HG03103 (cell line): ENCODE measurements around the gene ARHGAP6.

Source experiments
- ATAC-seq: cut with Tn5 transposase; IDR thresholded peaks from one replicate; pipeline ENCODE4 v1.9.1; 2021; ENCODE audit warnings: low read depth; ENCODE audit not compliant: unreplicated experiment

The ARHGAP6 gene

GRCh38 chrX:11407331-11408108 is 258.2 kb downstream of the ARHGAP6 start:
- no peak for ATAC-seq

DNA sequence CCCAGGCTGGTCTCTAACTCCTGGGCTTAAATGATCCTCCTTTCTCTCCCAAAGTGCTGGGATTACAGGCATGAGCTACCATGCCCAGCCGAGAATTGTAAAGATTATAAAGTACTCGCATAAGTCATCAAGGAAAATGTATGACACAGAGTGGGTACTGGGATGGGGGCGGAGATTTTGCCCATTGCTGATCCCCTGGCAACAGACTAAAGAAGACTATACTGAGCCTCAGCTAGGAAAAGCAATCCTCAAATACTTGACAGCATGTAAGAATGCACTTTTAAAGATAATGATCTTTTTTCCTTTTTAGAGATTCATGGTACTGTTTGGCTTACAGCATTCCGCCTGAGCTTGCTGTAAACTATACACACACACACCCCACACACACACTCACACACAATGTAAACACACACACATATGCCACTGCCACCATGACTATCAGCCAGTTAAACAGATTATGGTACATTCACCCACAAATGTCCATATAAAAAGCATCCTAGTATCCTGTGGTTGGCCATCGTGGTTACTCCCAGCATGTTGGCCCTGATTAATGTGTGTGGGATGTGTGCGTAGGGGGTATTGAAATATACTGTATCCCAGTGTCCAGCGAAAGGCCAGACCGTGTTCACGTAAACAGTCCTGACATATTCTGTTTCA is 259.5 kb downstream of the ARHGAP6 start:
- no peak for ATAC-seq

- ATAC-seq = no peak
These were observed 262.1 kb downstream of the ARHGAP6 start for GRCh38 chrX:11403631-11404030.

GRCh38 chrX:11401966-11402365 is 263.8 kb downstream of the ARHGAP6 start:
- ATAC-seq = no peak

GRCh38 chrX:11399489-11400094 is 266.1 kb downstream of the ARHGAP6 start:
- no peak for ATAC-seq

DNA sequence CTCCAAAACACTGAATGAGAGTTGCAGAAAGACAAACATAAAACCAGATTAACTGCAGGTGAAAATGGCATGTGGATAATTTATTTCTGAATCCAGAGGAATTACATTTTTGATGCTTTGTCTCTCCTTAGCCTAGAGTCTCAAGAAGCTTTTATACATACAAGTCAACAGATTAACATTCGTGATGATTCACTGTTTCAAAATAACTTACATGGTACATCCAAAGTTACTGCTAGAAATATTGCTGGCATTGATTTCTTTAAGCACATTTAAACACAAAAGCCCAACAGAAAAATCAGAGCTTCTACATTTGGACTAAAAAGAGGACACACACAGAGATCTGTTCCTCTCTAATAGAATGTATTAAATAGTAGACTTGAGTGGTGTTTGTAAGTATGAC is 266.9 kb downstream of the ARHGAP6 start:
- no peak for ATAC-seq

GRCh38 chrX:11398139-11398538 is 267.6 kb downstream of the ARHGAP6 start:
- no peak for ATAC-seq

DNA sequence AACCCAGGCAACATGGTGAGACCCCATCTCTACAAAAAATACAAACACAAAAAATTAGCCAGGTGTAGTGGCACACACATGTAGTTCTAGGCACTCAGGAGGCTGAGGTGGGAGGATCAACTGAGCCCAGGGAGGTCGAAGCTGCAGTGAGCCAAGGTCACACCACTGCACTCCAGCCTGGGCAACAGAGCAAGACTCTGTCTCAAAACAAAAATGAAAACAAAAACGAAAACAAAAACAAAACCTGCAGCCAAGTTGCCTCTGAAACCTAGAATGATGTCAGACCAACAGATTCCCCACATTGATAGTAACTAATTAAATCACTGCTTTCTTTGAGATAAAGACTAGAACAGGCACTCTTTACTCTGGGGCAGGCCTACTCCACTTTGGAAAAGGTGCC is 268.0 kb downstream of the ARHGAP6 start:
- no peak for ATAC-seq

GRCh38 chrX:11395859-11396258 is 269.9 kb downstream of the ARHGAP6 start:
- no peak for ATAC-seq

GRCh38 chrX:11393949-11394654 is 271.6 kb downstream of the ARHGAP6 start:
- no peak for ATAC-seq

DNA sequence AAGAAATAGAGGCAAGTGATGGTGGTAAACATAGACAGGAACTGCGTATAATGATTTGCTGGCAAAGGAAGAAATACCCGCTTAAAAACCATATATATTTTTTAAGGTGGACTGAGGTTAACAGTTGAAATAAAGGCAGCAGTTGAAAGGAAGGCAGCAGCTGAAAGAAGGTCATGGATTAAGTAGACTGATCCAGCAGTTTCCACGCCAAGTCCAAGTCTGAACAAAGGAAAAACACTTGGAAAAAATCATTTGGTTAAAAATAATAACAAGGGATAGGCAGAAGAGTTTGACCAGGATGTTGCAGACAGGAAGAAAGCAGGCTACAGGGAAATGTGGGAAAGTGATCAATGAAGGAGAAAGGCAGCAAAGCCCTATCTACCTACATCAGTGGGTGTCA is 278.9 kb downstream of the ARHGAP6 start:
- ATAC-seq = no peak

- no peak for ATAC-seq
These were observed 279.7 kb downstream of the ARHGAP6 start for GRCh38 chrX:11386001-11386523.

DNA sequence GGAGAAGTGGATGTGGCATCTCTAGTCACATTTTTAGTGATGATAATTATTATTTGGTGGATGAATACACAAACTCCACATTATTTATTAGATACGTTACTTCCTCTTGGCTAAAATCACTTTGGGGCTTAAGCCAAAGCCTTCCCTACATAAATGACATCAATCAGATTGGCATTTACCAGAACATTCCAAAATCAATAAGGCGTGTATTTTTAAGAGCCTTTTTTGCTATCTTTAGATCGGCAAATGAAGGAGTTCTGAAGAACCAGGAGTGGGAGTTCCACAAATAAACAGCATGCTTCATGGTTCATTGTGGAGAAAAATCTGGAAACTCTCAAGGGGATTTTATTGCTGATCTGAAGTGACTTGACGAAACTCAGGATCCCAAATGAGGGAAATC is 282.8 kb downstream of the ARHGAP6 start:
- no peak for ATAC-seq

- ATAC-seq = peak; percentile 93
These were observed 284.3 kb downstream of the ARHGAP6 start for GRCh38 chrX:11381464-11381863.

GRCh38 chrX:11380187-11380844 is 285.4 kb downstream of the ARHGAP6 start:
- ATAC-seq = no peak

DNA sequence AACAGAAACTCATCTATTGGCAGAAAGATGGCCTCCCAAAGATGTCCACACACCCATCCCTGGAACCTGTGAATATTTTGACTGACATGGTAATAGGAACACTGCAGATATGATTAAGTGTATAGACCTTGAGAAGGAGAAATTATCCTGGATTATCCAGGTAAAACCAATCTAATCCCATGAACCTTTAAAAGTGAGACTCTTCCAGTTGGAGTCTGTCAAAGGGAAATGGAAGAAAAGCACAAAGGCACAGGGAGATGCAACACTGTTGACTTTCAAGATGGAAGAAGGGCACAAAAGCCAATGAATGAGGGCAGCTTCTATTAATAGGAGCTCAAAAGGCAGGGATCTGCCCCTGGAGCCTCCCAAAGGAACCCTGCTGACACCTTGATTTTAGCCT is 289.6 kb downstream of the ARHGAP6 start:
- ATAC-seq = no peak

DNA sequence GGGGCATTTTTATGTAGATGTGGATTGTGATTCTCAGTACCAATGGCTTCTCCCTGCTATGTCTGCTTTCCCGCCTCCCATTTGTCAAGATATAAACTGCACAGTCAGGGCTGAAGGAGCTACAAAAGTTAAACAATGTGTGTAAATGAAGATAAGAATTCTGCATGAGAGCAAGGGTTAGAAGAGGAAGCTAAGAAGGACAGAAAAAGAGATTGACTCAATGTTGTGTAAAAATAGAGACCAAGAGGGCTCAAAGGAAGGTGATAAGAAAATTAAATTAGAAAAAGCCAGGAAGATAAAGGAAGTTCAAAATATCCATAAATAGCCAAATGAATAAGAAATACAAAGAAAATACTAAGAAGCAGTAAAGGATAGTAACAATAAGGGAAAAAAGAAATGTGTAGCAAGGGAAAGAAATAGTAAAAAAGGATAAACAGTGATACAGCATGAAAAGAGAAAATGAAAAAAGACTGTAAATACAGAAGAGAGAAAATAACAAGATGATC is 290.1 kb downstream of the ARHGAP6 start:
- no peak for ATAC-seq

DNA sequence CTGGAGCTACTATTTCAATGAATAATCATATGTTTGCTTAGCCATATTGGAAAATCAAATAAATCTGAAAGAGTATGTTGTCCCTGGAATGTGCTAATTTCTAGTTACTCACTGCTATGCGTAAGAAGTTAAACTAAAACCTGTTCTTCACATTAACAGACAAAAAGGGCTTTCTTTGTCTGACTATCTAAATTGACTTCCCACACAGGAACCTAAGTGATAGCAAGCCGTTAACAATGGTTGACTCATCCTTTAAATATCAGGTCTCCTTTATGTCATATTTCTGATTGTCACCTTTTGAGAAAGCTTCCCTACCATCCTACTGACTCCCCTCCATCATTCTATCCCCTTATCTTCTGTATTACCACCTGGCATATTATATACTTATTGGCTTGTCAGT is 291.1 kb downstream of the ARHGAP6 start:
- no peak for ATAC-seq

GRCh38 chrX:11371106-11371505 is 294.6 kb downstream of the ARHGAP6 start:
- no peak for ATAC-seq
